GM18499 (cell line): ENCODE measurements around the gene MBP.

Experiments
- ATAC-seq: cut with Tn5 transposase; IDR thresholded peaks from one replicate; pipeline ENCODE4 v1.9.1; 2021; ENCODE audit warnings: moderate number of reproducible peaks; ENCODE audit not compliant: insufficient read depth, unreplicated experiment

Gene MBP

GRCh38 chr18:77103187-77103850, 29.3 kb downstream of the MBP start:
- no peak for ATAC-seq

- peak; percentile 77 for ATAC-seq
Measured at GRCh38 chr18:77102259-77103040, 30.1 kb downstream of the MBP start.

- peak; percentile 15 for ATAC-seq
Measured at GRCh38 chr18:77101410-77102258, 30.9 kb downstream of the MBP start.

GRCh38 chr18:77100751-77101355, 31.7 kb downstream of the MBP start:
- no peak for ATAC-seq

GRCh38 chr18:77099485-77100370, 32.9 kb downstream of the MBP start:
- ATAC-seq: no peak

- ATAC-seq: no peak
Measured at GRCh38 chr18:77098538-77099174, 33.9 kb downstream of the MBP start.

- no peak for ATAC-seq
Measured at GRCh38 chr18:77098029-77098428, 34.6 kb downstream of the MBP start.

- no peak for ATAC-seq
Measured at GRCh38 chr18:77096936-77097886, 35.4 kb downstream of the MBP start.

- no peak for ATAC-seq
Measured at GRCh38 chr18:77095391-77096371, 36.9 kb downstream of the MBP start.

- no peak for ATAC-seq
Measured at GRCh38 chr18:77093586-77093985, 39.0 kb downstream of the MBP start.

GRCh38 chr18:77093067-77093430, 39.5 kb downstream of the MBP start:
- no peak for ATAC-seq

GRCh38 chr18:77092104-77093066, 40.2 kb downstream of the MBP start:
- ATAC-seq: no peak

- no peak for ATAC-seq
Measured at GRCh38 chr18:77091366-77091765, 41.2 kb downstream of the MBP start.

- ATAC-seq: no peak
Measured at GRCh38 chr18:77090546-77091174, 41.9 kb downstream of the MBP start.

- no peak for ATAC-seq
Measured at GRCh38 chr18:77089723-77090285, 42.8 kb downstream of the MBP start.
